ENCODE measurements around the gene NRCAM. TPM values are rescaled to one million over a fixed set of nuclear protein-coding genes. Genes with fewer than 3 reads are reported as not detected.

NRCAM gene
- total RNA-seq, 2 experiments from 2014 or later = 3.4 to 7.0 TPM

GRCh38 chr7:108249453-108249852 lies 206.8 kb downstream of the NRCAM start:
- no peaks in the 10 kb centered on the region for H3K9me3 ChIP-seq (ENCODE audit: control insufficient read depth in 1 of 2, insufficient read depth in 1 of 2, low read length in 2 of 2)
- no peaks in the 10 kb centered on the region for H3K4me1 Mint-ChIP-seq (ENCODE audit: low read depth)
- H3K4me1 ChIP-seq (ENCODE audit: insufficient read depth, low read length) = no peaks in the 10 kb centered on the region
- H3K36me3 Mint-ChIP-seq (ENCODE audit: low read depth) = no peaks in the 10 kb centered on the region
- no peaks in the 10 kb centered on the region for H3K36me3 ChIP-seq (ENCODE audit: insufficient read depth, low read length)
- CTCF ChIA-PET = no interaction called here
- peaks cover 3% of the 10 kb centered on the region for H3K9me3 Mint-ChIP-seq
- no peaks in the 10 kb centered on the region for H3K27me3 ChIP-seq (ENCODE audit: control insufficient read depth in 1 of 2, insufficient read depth in 2 of 2, low read length in 2 of 2)
- no peaks in the 10 kb centered on the region for H3K27me3 Mint-ChIP-seq
- intact Hi-C loops (cut with DNase I, micrococcal nuclease) = no loop called here
- TF ChIP-seq CTCF (IDR thresholded peaks at IDR 0.05) = no peak
- no peak overlapping the region for H3K4me3 Mint-ChIP-seq
- H3K27ac Mint-ChIP-seq = no peak overlapping the region
- POLR2A ChIA-PET = no interaction called here
- no peak overlapping the region for H3K4me3 ChIP-seq (ENCODE audit: low read length)
- no peak overlapping the region for H3K27ac ChIP-seq (ENCODE audit: low read depth in 1 of 2, low read length in 2 of 2)
- DNase-seq (no peak), ATAC-seq (ENCODE audit: poor library complexity) (no peak)

- ATAC-seq (ENCODE audit: poor library complexity) (no peak), DNase-seq (no peak)
- Mint-ChIP-seq H3K4me3 (no peak overlapping the region), H3K9me3 (peaks cover 3% of the 10 kb centered on the region), H3K27ac (no peak overlapping the region), H3K4me1 (ENCODE audit: low read depth) (no peaks in the 10 kb centered on the region), H3K36me3 (ENCODE audit: low read depth) (no peaks in the 10 kb centered on the region), H3K27me3 (no peaks in the 10 kb centered on the region)
- ChIA-PET POLR2A (no interaction called here), CTCF (no interaction called here)
- intact Hi-C loops (cut with DNase I, micrococcal nuclease) = no loop called here
- Histone ChIP-seq H3K36me3 (ENCODE audit: insufficient read depth, low read length) (no peaks in the 10 kb centered on the region), H3K27me3 (ENCODE audit: control insufficient read depth in 1 of 2, insufficient read depth in 2 of 2, low read length in 2 of 2) (no peaks in the 10 kb centered on the region), H3K27ac (ENCODE audit: low read depth in 1 of 2, low read length in 2 of 2) (no peak overlapping the region), H3K4me3 (ENCODE audit: low read length) (no peak overlapping the region), H3K4me1 (ENCODE audit: insufficient read depth, low read length) (no peaks in the 10 kb centered on the region), H3K9me3 (ENCODE audit: control insufficient read depth in 1 of 2, insufficient read depth in 1 of 2, low read length in 2 of 2) (no peaks in the 10 kb centered on the region)
- TF ChIP-seq CTCF (IDR thresholded peaks at IDR 0.05) = no peak
Measured at GRCh38 chr7:108248821-108249220, 207.4 kb downstream of the NRCAM start.

DNA sequence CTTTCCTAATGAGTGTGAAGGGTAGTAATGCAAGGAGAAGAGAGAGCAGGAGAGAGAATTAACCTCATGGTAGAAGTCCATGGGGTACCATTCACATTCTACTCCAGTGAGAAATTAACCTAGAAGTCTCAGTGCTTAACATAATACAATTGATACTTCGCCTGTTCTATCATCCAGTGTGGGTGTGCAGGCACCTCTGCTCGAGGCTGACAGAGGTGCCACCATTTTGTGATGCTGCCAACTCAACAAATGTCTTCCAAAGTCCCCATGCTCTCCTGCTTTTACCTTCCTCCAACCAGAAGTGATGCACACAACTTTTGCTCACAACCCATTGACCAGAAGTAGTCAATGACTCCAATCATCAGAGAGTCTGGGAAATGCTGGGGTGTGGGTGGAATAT lies 207.8 kb downstream of the NRCAM start:
- Mint-ChIP-seq H3K4me3 (no peak overlapping the region), H3K4me1 (ENCODE audit: low read depth) (no peaks in the 10 kb centered on the region), H3K27me3 (no peaks in the 10 kb centered on the region), H3K27ac (no peak overlapping the region), H3K36me3 (ENCODE audit: low read depth) (no peaks in the 10 kb centered on the region), H3K9me3 (peaks cover 3% of the 10 kb centered on the region)
- Histone ChIP-seq H3K4me1 (ENCODE audit: insufficient read depth, low read length) (no peaks in the 10 kb centered on the region), H3K4me3 (ENCODE audit: low read length) (no peak overlapping the region), H3K9me3 (ENCODE audit: control insufficient read depth in 1 of 2, insufficient read depth in 1 of 2, low read length in 2 of 2) (no peaks in the 10 kb centered on the region), H3K36me3 (ENCODE audit: insufficient read depth, low read length) (no peaks in the 10 kb centered on the region), H3K27me3 (ENCODE audit: control insufficient read depth in 1 of 2, insufficient read depth in 2 of 2, low read length in 2 of 2) (no peaks in the 10 kb centered on the region), H3K27ac (ENCODE audit: low read depth in 1 of 2, low read length in 2 of 2) (no peak overlapping the region)
- DNase-seq (no peak), ATAC-seq (ENCODE audit: poor library complexity) (no peak)
- ChIA-PET CTCF (no interaction called here), POLR2A (no interaction called here)
- no peak for TF ChIP-seq CTCF (IDR thresholded peaks at IDR 0.05)
- intact Hi-C loops (cut with DNase I, micrococcal nuclease) = no loop called here
